IMR-90 (cell line): ENCODE measurements around the gene ROBO4. TPM values are rescaled to one million over a fixed set of nuclear protein-coding genes. Genes with fewer than 3 reads are reported as not detected.

ENCODE experiments used
- ATAC-seq: fragments of 200-7000 bp; cut with Tn5 transposase; 2 replicates; pipeline ENCODE4 v1.9.1; 2020; ENCODE audit warnings: low read depth, mild to moderate bottlenecking, moderate library complexity
- BruUV-seq: library from RNA; stranded (reverse); fragments of 400-500 nt; replicated peaks from 2 replicates; lab custom pipeline; 2021; lab: Mats Ljungman, UMichigan
- CTCF ChIA-PET: fragments of 300-600 bp; formaldehyde crosslinking; extraction: SDS; loops from one replicate; lab custom pipeline; 2021; ENCODE audit warnings: antibody characterized with exemption; lab: Yijun Ruan, JAX
- POLR2A ChIA-PET: fragments of 300-600 bp; sonication (Branson Sonifier 250); formaldehyde crosslinking; loops from one replicate; lab custom pipeline; 2022; ENCODE audit warnings: antibody characterized with exemption; ENCODE audit not compliant: unreplicated experiment; lab: Charles Lee
- DNase-seq: peaks from one replicate; pipeline ENCODE4 v3.0.0; 2013
- H2AFZ ChIP-seq: replicated peaks from 2 replicates; pipeline ENCODE3; 2013; ENCODE audit warnings: low read length, mild to moderate bottlenecking; ENCODE audit not compliant: poor library complexity
- H2AK5ac ChIP-seq: 2 replicates; pipeline ENCODE4 v1.6.1; 2013; ENCODE audit warnings: low read depth, low read length, inconsistent platforms
- H2AK9ac ChIP-seq: replicated peaks from 2 replicates; pipeline ENCODE3; 2013; ENCODE audit warnings: mild to moderate bottlenecking, low read depth, low read length, moderate library complexity; ENCODE audit not compliant: poor library complexity
- H2BK120ac ChIP-seq: 2 replicates; pipeline ENCODE4 v1.6.1; 2013; ENCODE audit warnings: low read depth, low read length, inconsistent platforms
- H2BK15ac ChIP-seq: 3 replicates; pipeline ENCODE4 v1.6.1; 2013; ENCODE audit warnings: low read depth, low read length, inconsistent platforms
- H2BK20ac ChIP-seq: 2 replicates; pipeline ENCODE4 v1.6.1; 2013; ENCODE audit warnings: low read depth, mild to moderate bottlenecking, inconsistent platforms, low read length, moderate library complexity
- H2BK5ac ChIP-seq: 2 replicates; pipeline ENCODE4 v1.6.1; 2013; ENCODE audit warnings: mild to moderate bottlenecking, low read depth, low read length, inconsistent platforms; ENCODE audit not compliant: poor library complexity, severe bottlenecking
- H3K14ac ChIP-seq: replicated peaks from 2 replicates; pipeline ENCODE4 v1.6.1; 2013; ENCODE audit warnings: low read depth, low read length, inconsistent platforms
- H3K18ac ChIP-seq: 2 replicates; pipeline ENCODE4 v1.6.1; 2013; ENCODE audit warnings: low read depth, low read length, control low read depth
- H3K23ac ChIP-seq: 2 replicates; pipeline ENCODE4 v1.6.1; 2013; ENCODE audit warnings: low read depth, low read length, inconsistent platforms
- H3K27ac ChIP-seq: 2 replicates; pipeline ENCODE4 v1.5.1; 2013; ENCODE audit warnings: mild to moderate bottlenecking, control low read depth, low read length; ENCODE audit not compliant: insufficient read depth
- H3K27me3 ChIP-seq: 2 replicates; pipeline ENCODE4 v1.6.1; 2013; ENCODE audit warnings: low read length; ENCODE audit not compliant: control insufficient read depth, insufficient read depth
- H3K36me3 ChIP-seq: 2 replicates; pipeline ENCODE4 v1.6.1; 2013; ENCODE audit warnings: low read length, mixed read lengths; ENCODE audit not compliant: control insufficient read depth, insufficient read depth
- H3K4ac ChIP-seq: 2 replicates; pipeline ENCODE4 v1.6.1; 2013; ENCODE audit warnings: low read depth, low read length, inconsistent platforms
- H3K4me1 ChIP-seq: 2 replicates; pipeline ENCODE4 v1.6.1; 2013; ENCODE audit warnings: low read length, mixed read lengths; ENCODE audit not compliant: control insufficient read depth, insufficient read depth
- H3K4me2 ChIP-seq: 2 replicates; pipeline ENCODE4 v1.6.1; 2013; ENCODE audit warnings: low read depth, mild to moderate bottlenecking, control low read depth, low read length, moderate library complexity
- H3K4me3 ChIP-seq: 2 replicates; pipeline ENCODE4 v1.5.1; 2013; ENCODE audit warnings: low read depth, mild to moderate bottlenecking, control low read depth, low read length, moderate library complexity; ENCODE audit not compliant: insufficient read depth
- H3K56ac ChIP-seq: 2 replicates; pipeline ENCODE4 v1.6.1; 2013; ENCODE audit warnings: low read length, inconsistent platforms; ENCODE audit not compliant: insufficient read depth; ENCODE audit errors: extremely low read depth
- H3K79me1 ChIP-seq, 2 experiments: 2 replicates each; pipeline ENCODE4 v1.6.1; 2013; ENCODE audit warnings: low read length in 2 of 2, inconsistent platforms in 1 of 2, low read depth in 1 of 2
- H3K9ac ChIP-seq: 2 replicates; pipeline ENCODE4 v1.6.1; 2013; ENCODE audit warnings: low read depth, low read length, control low read depth
- H3K9me1 ChIP-seq: 2 replicates; pipeline ENCODE4 v1.6.1; 2013; ENCODE audit warnings: low read length, inconsistent platforms; ENCODE audit not compliant: insufficient read depth
- H3K9me3 ChIP-seq: 2 replicates; pipeline ENCODE4 v1.6.1; 2013; ENCODE audit warnings: low read length; ENCODE audit not compliant: control insufficient read depth, insufficient read depth
- H4K20me1 ChIP-seq: 2 replicates; pipeline ENCODE4 v1.6.1; 2013; ENCODE audit warnings: low read length, inconsistent platforms; ENCODE audit not compliant: insufficient read depth
- H4K5ac ChIP-seq: 2 replicates; pipeline ENCODE4 v1.6.1; 2013; ENCODE audit warnings: mild to moderate bottlenecking, low read depth, low read length, control low read depth
- H4K8ac ChIP-seq, 2 experiments: 2 replicates each; pipeline ENCODE4 v1.6.1; 2013; ENCODE audit warnings: low read depth in 2 of 2, low read length in 2 of 2, control low read depth in 1 of 2, inconsistent platforms in 1 of 2
- H4K91ac ChIP-seq: 2 replicates; pipeline ENCODE4 v1.6.1; 2013; ENCODE audit warnings: low read depth, low read length, inconsistent platforms; ENCODE audit not compliant: insufficient read depth
- RAD21 ChIP-seq: IDR thresholded peaks from 2 replicates; pipeline ENCODE4 v1.6.1; 2012; ENCODE audit warnings: low read length, improper control_type of control experiment
- RFX5 ChIP-seq: IDR thresholded peaks from 2 replicates; pipeline ENCODE4 v1.8.0; 2012; ENCODE audit warnings: low read depth, mild to moderate bottlenecking, low read length, moderate library complexity
- SMC3 ChIP-seq: fragments of 150-350 bp; IDR thresholded peaks from 2 replicates; pipeline ENCODE4 v1.6.1; 2016; ENCODE audit warnings: low read depth, mild to moderate bottlenecking, antibody characterized with exemption, low read length, moderate library complexity
- WGBS, 2 experiments: methylation state at CpG; one replicate each; pipeline versions ENCODE4 v1.1.5 to v1.1.7; 2013; ENCODE audit warnings: missing lambda C conversion rate in 2 of 2; ENCODE audit not compliant: insufficient read length in 1 of 2; ENCODE audit errors: extremely low coverage in 2 of 2; 5-methylcytosine and 5-hydroxymethylcytosine counted together
- dilution Hi-C: fragments of 300-500 bp; cut with HindIII; formaldehyde crosslinking; loops from one replicate; pipeline ENCODE4 v1.14.3; 2018; ENCODE audit warnings: low sequenced_read_pairs; ENCODE audit not compliant: unreplicated experiment
- in situ Hi-C: fragments of 300-500 bp; cut with MboI; formaldehyde crosslinking; loops from 3 replicates; pipeline ENCODE4 v1.14.3; 2019; ENCODE audit warnings: low sequenced_read_pairs, inconsistent platforms, mixed read lengths
- intact Hi-C: fragments of 100-400 bp; cut with micrococcal nuclease; formaldehyde crosslinking; loops from 2 replicates; pipeline ENCODE4 v1.10.0; 2022
- polyA plus RNA-seq, 3 experiments: library from polyadenylated mRNA; depleted of rRNA; stranded (reverse); fragments of >200 nt; gene quantifications; 2 replicates each; pipeline ENCODE4 v1.2.3, GENCODE V29; 2012; ENCODE audit warnings: low replicate concordance in 1 of 3
- total RNA-seq: library from RNA; depleted of rRNA; stranded (reverse); fragments of >200 nt; gene quantifications from 2 replicates; pipeline ENCODE4 v1.2.3, GENCODE V29; 2012
- TF ChIP-seq, protein P1 (sequence below): fragments of 150-350 bp; IDR thresholded peaks from 2 replicates; pipeline ENCODE4 v1.6.1; 2016; ENCODE audit warnings: low read depth, mild to moderate bottlenecking, low read length, moderate library complexity, borderline replicate concordance
- TF ChIP-seq, protein P2 (sequence below): conservative IDR thresholded peaks from 2 replicates; pipeline ENCODE4 v1.5.1; 2012; ENCODE audit warnings: mild to moderate bottlenecking, low read depth, low read length, improper control_type of control experiment

The ROBO4 gene
- total and polyA plus RNA-seq, 2 of the 4 experiments (the other 2 are of a cell fraction), result 0.72 to 0.82 TPM

DNA sequence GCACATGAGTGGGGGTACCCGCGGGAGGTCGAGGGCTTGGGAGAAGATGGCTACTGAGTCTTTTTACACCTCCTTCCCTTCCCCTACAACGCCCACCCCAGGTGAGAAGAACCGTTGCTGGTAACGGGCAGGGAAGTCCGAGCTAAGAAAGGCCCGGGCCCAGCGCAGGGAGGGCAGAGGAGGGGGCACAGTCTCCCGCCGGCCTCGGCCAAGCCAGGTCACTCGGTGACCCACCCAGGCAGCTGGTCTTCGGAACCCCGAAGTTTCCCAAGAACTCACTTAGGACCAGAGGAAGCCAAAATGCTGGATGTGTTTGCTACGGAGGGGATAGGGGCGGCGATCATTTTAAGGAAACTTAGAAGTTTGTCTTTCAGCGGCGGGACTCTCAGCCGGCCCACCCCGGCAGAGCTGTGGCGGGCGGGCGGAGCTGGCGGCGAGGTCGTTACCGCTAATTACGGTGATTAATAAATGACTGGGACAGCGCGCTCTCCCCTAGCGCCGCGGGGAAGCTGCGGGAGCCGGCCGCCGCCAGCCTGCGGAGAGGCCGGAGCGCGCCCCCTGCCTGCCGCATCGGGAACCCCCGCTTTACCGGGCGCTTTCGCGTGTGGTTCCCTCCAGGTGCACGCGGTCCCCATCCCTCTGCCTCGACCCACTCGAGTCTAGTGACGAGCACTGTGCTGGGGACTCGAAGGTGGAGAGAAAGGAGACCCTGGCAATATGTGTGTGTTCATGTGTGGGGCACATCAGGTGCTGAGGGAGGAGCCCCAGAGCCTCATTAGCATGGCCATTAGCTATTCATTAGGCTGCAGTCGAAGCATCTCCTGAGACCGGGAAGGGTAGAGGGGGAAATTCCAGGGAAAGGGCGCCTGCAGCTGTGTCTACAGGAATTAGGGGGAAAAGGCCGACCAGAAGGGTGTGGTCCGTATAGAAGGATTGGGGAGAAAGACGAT is 31.5 kb downstream of the ROBO4 start:
- DNase-seq, result peak; percentile 15
- H2AFZ ChIP-seq, result peak overlapping the region; percentile 68

More for the DNA sequence above, 31.5 kb downstream of the ROBO4 start:
- H2AK5ac ChIP-seq, result peak overlapping the region; percentile 44; the same call in 1 of the 2 replicates
- H3K14ac ChIP-seq, result no peak overlapping the region
- no peak overlapping the region for H3K56ac ChIP-seq
- no peaks in the 10 kb centered on the region; the same call in 1 of the 2 replicates for H3K9me3 ChIP-seq
- ChIA-PET CTCF (interaction anchor here (0.6 to 2.4 kb wide), 15 partner anchors 8 to 579 kb away, joined by 3 to 19 read pairs (median 3); partner anchors contain the start of gene HEPN1), POLR2A (no interaction called here)
- H3K18ac ChIP-seq, result no peak overlapping the region
- H3K27me3 ChIP-seq, result peaks cover 96% of the 10 kb centered on the region
- no peak overlapping the region for H2BK15ac ChIP-seq
- H2BK20ac ChIP-seq, result no peak overlapping the region
- dilution Hi-C loops (no loop called here), in situ Hi-C loops (no loop called here), intact Hi-C loops (loop anchor here (1.0 to 10.0 kb wide), 4 partner anchors 29 to 791 kb away; no protein-coding TSS in a partner anchor)
- peaks cover 2% of the 10 kb centered on the region for H3K4me1 ChIP-seq
- H2BK120ac ChIP-seq, result no peak overlapping the region
- H2BK5ac ChIP-seq, result no peak overlapping the region
- WGBS, 2 experiments, result 0% methylated on average over 23 of the region's 62 CpGs; no CpG with 5 or more reads in 1 of the 2 experiments
- H3K9me1 ChIP-seq, result no peaks in the 10 kb centered on the region; the same call in 1 of the 2 replicates
- no peak overlapping the region for H4K8ac ChIP-seq
- H2AK9ac ChIP-seq, result peak overlapping the region; percentile 52
- H3K9ac ChIP-seq, result no peak overlapping the region
- H3K79me1 ChIP-seq, result no peaks in the 10 kb centered on the region
- H4K5ac ChIP-seq, result no peak overlapping the region
- H3K4me3 ChIP-seq, result peak overlapping the region; percentile 20; the same call in 1 of the 2 replicates
- peak overlapping the region; percentile 55; the same call in 1 of the 2 replicates for H3K4me2 ChIP-seq
- no TSS peak for BruUV-seq
- peak; percentile 56 for ATAC-seq
- H4K20me1 ChIP-seq, result 0 out of 2 replicates have a peak, but pooled peaks cover 4% of the 10 kb centered on the region
- TF ChIP-seq RAD21 (peak; percentile 42; the same call in 1 of the 2 replicates), RFX5 (no peak), SMC3 (peak; percentile 46)
- TF ChIP-seq, protein P1, sequence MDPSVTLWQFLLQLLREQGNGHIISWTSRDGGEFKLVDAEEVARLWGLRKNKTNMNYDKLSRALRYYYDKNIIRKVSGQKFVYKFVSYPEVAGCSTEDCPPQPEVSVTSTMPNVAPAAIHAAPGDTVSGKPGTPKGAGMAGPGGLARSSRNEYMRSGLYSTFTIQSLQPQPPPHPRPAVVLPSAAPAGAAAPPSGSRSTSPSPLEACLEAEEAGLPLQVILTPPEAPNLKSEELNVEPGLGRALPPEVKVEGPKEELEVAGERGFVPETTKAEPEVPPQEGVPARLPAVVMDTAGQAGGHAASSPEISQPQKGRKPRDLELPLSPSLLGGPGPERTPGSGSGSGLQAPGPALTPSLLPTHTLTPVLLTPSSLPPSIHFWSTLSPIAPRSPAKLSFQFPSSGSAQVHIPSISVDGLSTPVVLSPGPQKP, result no peak
- TF ChIP-seq, protein P2, sequence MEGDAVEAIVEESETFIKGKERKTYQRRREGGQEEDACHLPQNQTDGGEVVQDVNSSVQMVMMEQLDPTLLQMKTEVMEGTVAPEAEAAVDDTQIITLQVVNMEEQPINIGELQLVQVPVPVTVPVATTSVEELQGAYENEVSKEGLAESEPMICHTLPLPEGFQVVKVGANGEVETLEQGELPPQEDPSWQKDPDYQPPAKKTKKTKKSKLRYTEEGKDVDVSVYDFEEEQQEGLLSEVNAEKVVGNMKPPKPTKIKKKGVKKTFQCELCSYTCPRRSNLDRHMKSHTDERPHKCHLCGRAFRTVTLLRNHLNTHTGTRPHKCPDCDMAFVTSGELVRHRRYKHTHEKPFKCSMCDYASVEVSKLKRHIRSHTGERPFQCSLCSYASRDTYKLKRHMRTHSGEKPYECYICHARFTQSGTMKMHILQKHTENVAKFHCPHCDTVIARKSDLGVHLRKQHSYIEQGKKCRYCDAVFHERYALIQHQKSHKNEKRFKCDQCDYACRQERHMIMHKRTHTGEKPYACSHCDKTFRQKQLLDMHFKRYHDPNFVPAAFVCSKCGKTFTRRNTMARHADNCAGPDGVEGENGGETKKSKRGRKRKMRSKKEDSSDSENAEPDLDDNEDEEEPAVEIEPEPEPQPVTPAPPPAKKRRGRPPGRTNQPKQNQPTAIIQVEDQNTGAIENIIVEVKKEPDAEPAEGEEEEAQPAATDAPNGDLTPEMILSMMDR, result peak; percentile 69
- H3K27ac ChIP-seq, result no peak overlapping the region
- peak overlapping the region; percentile 42; the same call in 1 of the 2 replicates for H3K23ac ChIP-seq
- H3K4ac ChIP-seq, result no peak overlapping the region
- H4K91ac ChIP-seq, result no peak overlapping the region
- H3K36me3 ChIP-seq, result no peaks in the 10 kb centered on the region
